Fibroblast of pulmonary artery (primary cell): Measurements from ENCODE around the gene GARIN6.

Experiments used
- DNase-seq: peaks from one replicate; pipeline ENCODE4 v3.0.0-alpha.2; 2010; ENCODE audit warnings: low read depth
- H3K4me3 ChIP-seq: replicated peaks from 2 replicates; pipeline ENCODE4 v1.5.1; 2011; ENCODE audit warnings: low read depth, mild to moderate bottlenecking, control low read depth, low read length, moderate library complexity
- CTCF ChIP-seq: IDR thresholded peaks from 2 replicates; pipeline ENCODE4 v1.5.1; 2011; ENCODE audit warnings: mild to moderate bottlenecking, control low read depth, low read length, inconsistent platforms; ENCODE audit errors: missing control alignments

The GARIN6 gene

DNA sequence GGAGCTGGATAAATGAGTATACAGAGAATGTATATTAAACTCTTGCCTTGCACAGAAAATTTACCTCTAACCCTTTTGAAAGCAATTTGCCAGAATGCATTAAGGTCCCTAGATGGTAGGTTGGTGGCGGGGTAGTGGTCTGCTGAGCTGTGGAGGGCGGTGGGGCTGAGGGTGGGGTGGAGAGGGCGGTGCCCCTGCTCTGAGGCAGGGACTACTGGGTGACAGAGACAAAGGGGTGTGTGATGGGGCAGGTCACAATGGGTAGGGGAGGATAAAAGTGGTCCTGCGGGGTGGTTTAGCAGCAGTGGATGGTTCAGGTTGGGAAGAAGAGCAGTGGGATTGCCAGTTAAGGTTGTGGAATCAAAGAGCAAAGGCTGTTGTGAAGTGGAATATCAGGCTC is at the start of gene GARIN6:
GARIN6 (plus strand) TSS at position 301 of the 400 bp plus-strand sequence. CDS start 422 bp downstream, outside the sequence.
- no peak for DNase-seq
- no peak within 1 kb of the TSS for H3K4me3 ChIP-seq
- no peak for TF ChIP-seq CTCF

DNA sequence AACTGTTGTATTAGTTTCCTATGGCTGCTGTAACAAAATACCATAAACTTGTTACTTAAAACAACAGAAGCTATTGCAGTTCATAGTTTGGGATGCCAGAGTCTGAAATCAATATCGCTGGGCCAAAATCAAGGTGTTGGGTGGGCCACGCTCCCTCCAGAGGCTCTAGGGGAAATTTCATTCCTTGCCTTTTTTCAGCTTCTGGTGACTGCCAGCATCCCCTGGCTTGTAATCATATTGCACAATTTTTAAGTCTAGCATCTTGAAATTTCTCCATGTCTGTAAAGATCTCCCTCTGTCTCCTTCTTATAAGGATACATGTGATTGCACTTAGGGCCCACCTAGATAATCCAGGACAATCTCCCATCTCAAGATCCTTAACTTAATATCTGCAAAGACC is 48.8 kb upstream of the GARIN6 start:
- no peak for TF ChIP-seq CTCF
- no peak overlapping the region for H3K4me3 ChIP-seq
- no peak for DNase-seq

DNA sequence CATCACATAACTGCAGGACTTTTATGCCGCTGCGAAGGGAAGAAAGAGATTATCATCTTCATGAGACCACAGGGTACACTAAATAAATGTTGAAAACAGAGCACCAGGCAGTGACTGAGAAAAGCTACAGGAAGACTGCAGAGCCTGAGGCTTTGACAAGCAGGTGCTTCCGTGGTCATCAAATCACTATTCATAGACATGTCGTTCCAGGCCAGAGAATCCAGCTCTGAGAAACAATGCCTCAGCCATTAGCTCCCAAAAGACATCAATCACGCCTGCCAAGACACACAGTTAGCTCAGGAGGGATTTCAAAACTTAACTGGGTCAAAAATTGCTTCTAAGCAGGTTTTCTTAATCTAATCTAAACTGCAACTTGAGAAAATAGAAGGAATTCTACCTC is 47.2 kb upstream of the GARIN6 start:
- H3K4me3 ChIP-seq = no peak overlapping the region
- TF ChIP-seq CTCF = no peak
- no peak for DNase-seq

GRCh38 chr12:99609455-99610181 is 37.9 kb upstream of the GARIN6 start:
- no peak for TF ChIP-seq CTCF
- H3K4me3 ChIP-seq = no peak overlapping the region
- DNase-seq = no peak

GRCh38 chr12:99611117-99611516 is 36.4 kb upstream of the GARIN6 start:
- H3K4me3 ChIP-seq = no peak overlapping the region
- DNase-seq = peak; percentile 3
- no peak for TF ChIP-seq CTCF

DNA sequence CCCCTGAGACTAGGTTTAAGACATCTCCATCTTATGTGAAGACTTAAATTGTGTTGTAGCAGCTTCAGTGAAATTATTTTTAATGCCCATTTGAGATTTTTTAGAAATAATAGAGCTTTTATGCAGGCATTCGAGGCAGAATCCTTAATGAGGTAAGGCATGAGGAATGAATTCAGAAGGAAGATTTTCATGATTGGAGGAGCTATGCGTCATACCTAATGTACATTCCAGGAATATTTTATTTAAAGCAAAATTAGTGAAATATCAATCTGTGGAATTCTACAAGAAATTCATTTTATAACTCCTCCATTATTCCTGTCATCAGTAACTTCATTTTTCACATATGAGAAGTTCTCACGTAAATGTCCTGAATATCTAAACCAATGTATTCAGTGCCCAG is 36.0 kb upstream of the GARIN6 start:
- no peak for TF ChIP-seq CTCF
- H3K4me3 ChIP-seq = no peak overlapping the region
- DNase-seq = peak; percentile 3

DNA sequence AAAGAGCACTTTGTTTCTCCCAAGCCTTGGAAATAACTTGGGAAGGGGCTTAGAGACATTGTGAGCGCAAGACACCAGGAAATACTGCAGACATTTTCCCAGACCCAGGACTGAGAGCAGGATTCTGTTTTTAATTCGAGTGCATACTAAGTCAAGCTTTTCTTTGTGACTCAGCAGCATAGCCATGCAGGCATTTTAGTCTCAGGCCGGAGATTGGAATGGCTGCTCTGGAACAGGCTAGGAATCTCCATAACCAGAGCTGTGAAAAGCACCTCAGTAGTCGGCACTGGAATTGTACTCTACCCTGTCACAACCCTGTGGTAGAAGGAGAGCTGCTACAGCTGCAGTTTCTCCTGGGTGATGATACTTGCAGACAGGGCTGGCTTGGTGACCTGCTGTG is 28.9 kb upstream of the GARIN6 start:
- TF ChIP-seq CTCF = no peak
- DNase-seq = no peak
- no peak overlapping the region for H3K4me3 ChIP-seq
